Natural killer cell (primary cell): ENCODE measurements around the gene PRIMA1. TPM values are rescaled to one million over a fixed set of nuclear protein-coding genes. Genes with fewer than 3 reads are reported as not detected.

ENCODE experiments used
- ATAC-seq, 3 donors: fragments of 150-1000 bp in 2 of 3; fragments of 200-7000 bp in 1 of 3; cut with Tn5 transposase; 1 replicate in 1 of 3; 2 replicates in 2 of 3; pipeline ENCODE4 v1.10.0; 2021; ENCODE audit warnings: mild to moderate bottlenecking in 2 of 3, moderate library complexity in 2 of 3
- DNase-seq, 2 donors: peaks; one replicate each; pipeline versions ENCODE4 v3.0.0 to v3.0.0-alpha.2; 2013 to 2021; ENCODE audit warnings: mixed read lengths in 1 of 2
- H3K27ac ChIP-seq: one replicate; pipeline ENCODE4 v1.5.1; 2013; ENCODE audit warnings: mild to moderate bottlenecking, low read length
- H3K27me3 ChIP-seq: one replicate; pipeline ENCODE4 v1.6.1; 2013; ENCODE audit warnings: low read length; ENCODE audit not compliant: control insufficient read depth, insufficient read depth
- H3K36me3 ChIP-seq: one replicate; pipeline ENCODE4 v1.6.1; 2013; ENCODE audit warnings: low read length; ENCODE audit not compliant: control insufficient read depth, insufficient read depth
- H3K4me1 ChIP-seq: one replicate; pipeline ENCODE4 v1.6.1; 2013; ENCODE audit warnings: low read length; ENCODE audit not compliant: control insufficient read depth, insufficient read depth
- H3K4me3 ChIP-seq: one replicate; pipeline ENCODE4 v1.5.1; 2013; ENCODE audit warnings: low read length
- H3K9me3 ChIP-seq: one replicate; pipeline ENCODE4 v1.6.1; 2013; ENCODE audit warnings: low read length; ENCODE audit not compliant: control insufficient read depth, insufficient read depth
- H3K27ac Mint-ChIP-seq, 2 donors: one replicate each; pipeline ENCODE4 v1.8.0; 2022; ENCODE audit warnings: mild to moderate bottlenecking in 2 of 2, mixed read lengths in 2 of 2, moderate library complexity in 1 of 2
- H3K27me3 Mint-ChIP-seq, 2 donors: one replicate each; pipeline ENCODE4 v1.8.0; 2022; ENCODE audit warnings: low read depth in 2 of 2, mixed read lengths in 2 of 2
- H3K36me3 Mint-ChIP-seq: one replicate; pipeline ENCODE4 v1.8.0; 2022; ENCODE audit warnings: mixed read lengths
- H3K4me1 Mint-ChIP-seq, 2 donors: one replicate each; pipeline ENCODE4 v1.8.0; 2022; ENCODE audit warnings: mixed read lengths in 2 of 2
- H3K4me3 Mint-ChIP-seq: one replicate; pipeline ENCODE4 v1.8.0; 2022; ENCODE audit warnings: mild to moderate bottlenecking, moderate library complexity, mixed read lengths
- H3K9me3 Mint-ChIP-seq, 2 donors: one replicate each; pipeline ENCODE4 v1.8.0; 2022; ENCODE audit warnings: mixed read lengths in 2 of 2
- WGBS: methylation state at CpG from one replicate; pipeline ENCODE4 v1.1.7; 2013; ENCODE audit warnings: missing lambda C conversion rate; ENCODE audit not compliant: insufficient coverage; 5-methylcytosine and 5-hydroxymethylcytosine counted together
- intact Hi-C: fragments of 100-400 bp; cut with micrococcal nuclease; formaldehyde crosslinking; loops from one replicate; pipeline ENCODE4 v1.14.2; 2022
- total RNA-seq, 4 donors: library from RNA; stranded (reverse); fragments of 120-200 nt in 1 of 4; gene quantifications; one replicate each; pipeline versions ENCODE4 v1.2.3 to v1.2.4, GENCODE V29; 2013 to 2022
- TF ChIP-seq, protein P1 (sequence below): fragments of 200-600 bp; IDR thresholded peaks from one replicate; pipeline ENCODE4 v1.8.0; 2022; ENCODE audit warnings: antibody characterized with exemption

PRIMA1 gene
- total RNA-seq, 3 donors from 2014 or later (not counting 1 experiment from before 2014, with no cell fraction given), result not detected

DNA sequence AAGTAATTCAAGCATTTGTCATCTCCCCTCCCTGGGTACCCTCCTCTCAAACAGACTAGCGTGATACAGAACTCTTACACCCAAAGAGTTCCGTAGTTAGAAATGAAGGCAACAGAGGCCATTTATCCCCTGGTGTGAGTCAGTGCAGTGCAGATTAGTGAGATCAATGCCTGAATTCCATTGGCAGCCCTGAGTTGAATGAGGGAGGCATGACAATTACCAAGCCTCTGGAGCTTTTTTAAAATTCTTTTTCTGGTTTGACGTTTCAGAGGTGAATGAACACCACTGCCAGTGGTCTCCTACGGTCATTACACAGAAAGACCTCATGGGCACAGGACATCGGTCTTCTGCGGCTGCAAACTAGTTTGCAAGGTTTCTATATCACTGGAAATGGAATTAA, 94.4 kb downstream of the PRIMA1 start:
- no peaks in the 10 kb centered on the region for H3K36me3 ChIP-seq
- H3K27ac Mint-ChIP-seq, result no peak overlapping the region
- H3K4me1 ChIP-seq, result no peaks in the 10 kb centered on the region
- no peaks in the 10 kb centered on the region for H3K4me1 Mint-ChIP-seq
- no peak overlapping the region for H3K4me3 Mint-ChIP-seq
- intact Hi-C loops, result no loop called here
- H3K4me3 ChIP-seq, result no peak overlapping the region
- DNase-seq (no peak), ATAC-seq (no peak)
- no peaks in the 10 kb centered on the region for H3K9me3 ChIP-seq
- H3K27ac ChIP-seq, result no peak overlapping the region
- TF ChIP-seq, protein P1, sequence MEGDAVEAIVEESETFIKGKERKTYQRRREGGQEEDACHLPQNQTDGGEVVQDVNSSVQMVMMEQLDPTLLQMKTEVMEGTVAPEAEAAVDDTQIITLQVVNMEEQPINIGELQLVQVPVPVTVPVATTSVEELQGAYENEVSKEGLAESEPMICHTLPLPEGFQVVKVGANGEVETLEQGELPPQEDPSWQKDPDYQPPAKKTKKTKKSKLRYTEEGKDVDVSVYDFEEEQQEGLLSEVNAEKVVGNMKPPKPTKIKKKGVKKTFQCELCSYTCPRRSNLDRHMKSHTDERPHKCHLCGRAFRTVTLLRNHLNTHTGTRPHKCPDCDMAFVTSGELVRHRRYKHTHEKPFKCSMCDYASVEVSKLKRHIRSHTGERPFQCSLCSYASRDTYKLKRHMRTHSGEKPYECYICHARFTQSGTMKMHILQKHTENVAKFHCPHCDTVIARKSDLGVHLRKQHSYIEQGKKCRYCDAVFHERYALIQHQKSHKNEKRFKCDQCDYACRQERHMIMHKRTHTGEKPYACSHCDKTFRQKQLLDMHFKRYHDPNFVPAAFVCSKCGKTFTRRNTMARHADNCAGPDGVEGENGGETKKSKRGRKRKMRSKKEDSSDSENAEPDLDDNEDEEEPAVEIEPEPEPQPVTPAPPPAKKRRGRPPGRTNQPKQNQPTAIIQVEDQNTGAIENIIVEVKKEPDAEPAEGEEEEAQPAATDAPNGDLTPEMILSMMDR, result no peak
- H3K27me3 Mint-ChIP-seq, result peaks cover 11 to 15% of the 10 kb centered on the region in 2 donors
- H3K27me3 ChIP-seq, result peaks cover 2% of the 10 kb centered on the region
- peaks cover under 1 to 2% of the 10 kb centered on the region in 2 donors for H3K9me3 Mint-ChIP-seq
- H3K36me3 Mint-ChIP-seq, result no peaks in the 10 kb centered on the region
- 67% methylated on average over 4 of the region's 6 CpGs for WGBS

DNA sequence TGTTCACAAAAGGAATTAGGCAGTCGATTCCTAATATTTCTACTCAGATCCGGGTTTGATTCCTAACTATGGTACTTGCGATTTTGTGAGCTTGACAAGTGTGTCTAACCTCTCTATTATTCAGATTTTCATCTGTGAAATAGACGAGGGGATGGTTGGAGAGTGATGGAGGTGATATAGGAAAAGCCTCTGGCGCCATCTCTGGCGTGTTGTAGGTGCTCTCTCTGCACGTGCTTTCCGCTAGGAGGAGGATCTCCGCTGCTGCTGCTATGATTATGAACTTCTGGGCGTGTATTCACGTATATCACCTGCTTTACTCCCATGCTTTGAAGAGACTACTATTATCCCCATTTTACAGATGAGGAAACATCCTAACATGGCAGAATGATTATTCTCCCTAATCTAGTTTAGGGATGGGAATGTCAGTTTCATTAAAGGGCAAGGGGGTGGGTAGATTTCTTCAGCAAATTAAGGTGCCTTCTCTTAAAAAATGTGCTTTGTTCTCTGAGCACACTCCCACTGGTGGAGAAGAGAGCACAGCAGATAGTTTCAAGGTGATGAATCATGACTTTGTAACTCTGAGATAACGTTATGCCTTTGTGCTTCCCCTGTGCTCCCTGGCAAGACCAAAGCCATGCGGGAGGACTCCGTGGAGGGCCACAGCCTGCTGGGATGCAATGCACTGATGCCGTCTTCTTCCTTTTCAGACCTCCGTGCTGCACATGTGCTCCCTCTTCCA, 97.1 kb downstream of the PRIMA1 start:
- intact Hi-C loops, result no loop called here
- H3K36me3 Mint-ChIP-seq, result no peaks in the 10 kb centered on the region
- peaks cover 2% of the 10 kb centered on the region for H3K27me3 ChIP-seq
- H3K4me1 Mint-ChIP-seq, result no peaks in the 10 kb centered on the region
- no peaks in the 10 kb centered on the region for H3K36me3 ChIP-seq
- no peaks in the 10 kb centered on the region for H3K9me3 ChIP-seq
- DNase-seq, result no peak
- no peak overlapping the region for H3K27ac ChIP-seq
- no peaks in the 10 kb centered on the region for H3K9me3 Mint-ChIP-seq
- no peak for ATAC-seq
- H3K27me3 Mint-ChIP-seq, result peaks cover 31 to 34% of the 10 kb centered on the region in 2 donors
- no peak overlapping the region for H3K4me3 ChIP-seq
- no peaks in the 10 kb centered on the region for H3K4me1 ChIP-seq
- WGBS, result 89% methylated on average over 16 of the region's 16 CpGs
- TF ChIP-seq, protein P1, result no peak
- H3K27ac Mint-ChIP-seq, result no peak overlapping the region
- H3K4me3 Mint-ChIP-seq, result no peak overlapping the region

DNA sequence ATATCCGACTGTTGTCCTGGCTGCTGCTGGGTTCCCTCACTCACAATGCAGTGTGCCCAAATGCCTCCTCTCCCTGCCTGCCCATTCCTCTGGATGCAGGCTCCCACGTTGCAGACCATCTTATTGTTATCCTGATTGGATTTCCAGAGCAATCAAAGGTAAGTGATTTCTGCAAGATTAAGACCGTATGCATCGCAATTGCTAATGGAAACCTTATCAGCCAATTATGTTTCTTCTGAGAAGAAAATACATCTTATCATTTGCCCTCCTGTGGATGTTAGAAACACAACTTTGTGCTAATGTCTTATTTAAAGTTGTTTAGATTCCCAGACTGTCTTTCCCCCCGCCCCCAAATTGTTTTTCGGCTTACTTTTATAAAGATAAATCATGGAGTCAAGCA, 98.1 kb downstream of the PRIMA1 start:
- 71% methylated on average over 3 of the region's 6 CpGs for WGBS
- Histone ChIP-seq H3K4me3 (no peak overlapping the region), H3K27ac (no peak overlapping the region), H3K4me1 (no peaks in the 10 kb centered on the region), H3K36me3 (no peaks in the 10 kb centered on the region), H3K27me3 (peaks cover 2% of the 10 kb centered on the region), H3K9me3 (no peaks in the 10 kb centered on the region)
- Mint-ChIP-seq H3K4me3 (no peak overlapping the region), H3K36me3 (no peaks in the 10 kb centered on the region), H3K27me3 (peaks cover 27 to 44% of the 10 kb centered on the region in 2 donors), H3K4me1 (no peaks in the 10 kb centered on the region), H3K27ac (no peak overlapping the region), H3K9me3 (no peaks in the 10 kb centered on the region)
- intact Hi-C loops, result no loop called here
- ATAC-seq, result no peak
- TF ChIP-seq, protein P1, result no peak
- no peak for DNase-seq

DNA sequence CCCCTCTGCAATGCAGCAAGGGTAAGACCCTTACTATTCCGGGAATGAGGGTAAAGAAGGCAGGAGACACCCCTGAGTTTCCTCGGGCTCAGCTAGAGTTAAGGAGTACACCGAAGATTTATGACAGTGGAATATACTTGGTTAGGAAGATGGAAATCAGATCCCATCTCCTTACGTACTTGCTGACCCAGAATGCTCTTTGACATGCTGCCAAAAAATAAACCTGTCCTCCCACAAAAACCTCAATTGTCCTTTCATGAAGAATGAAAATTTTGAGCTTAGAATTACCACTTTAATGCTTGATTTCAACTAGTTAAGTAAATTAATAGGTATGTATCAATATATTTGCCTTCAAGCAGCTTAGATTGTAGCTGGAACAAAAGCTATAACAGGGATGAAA, 99.5 kb downstream of the PRIMA1 start:
- H3K4me1 Mint-ChIP-seq, result no peaks in the 10 kb centered on the region
- WGBS, result 74% methylated on average over 2 of the region's 4 CpGs
- TF ChIP-seq, protein P1, result no peak
- Histone ChIP-seq H3K27ac (no peak overlapping the region), H3K27me3 (no peaks in the 10 kb centered on the region), H3K9me3 (no peaks in the 10 kb centered on the region), H3K36me3 (no peaks in the 10 kb centered on the region), H3K4me1 (no peaks in the 10 kb centered on the region), H3K4me3 (no peak overlapping the region)
- intact Hi-C loops, result no loop called here
- H3K27ac Mint-ChIP-seq, result no peak overlapping the region
- peaks cover 25 to 49% of the 10 kb centered on the region in 2 donors for H3K27me3 Mint-ChIP-seq
- DNase-seq, result no peak
- no peak for ATAC-seq
- H3K4me3 Mint-ChIP-seq, result no peak overlapping the region
- H3K9me3 Mint-ChIP-seq, result no peaks in the 10 kb centered on the region
- no peaks in the 10 kb centered on the region for H3K36me3 Mint-ChIP-seq
